Right lobe of liver (tissue), 4 donors: ENCODE measurements around the gene LCN2.

Experiments
- CTCF ChIP-seq, 4 donors: fragments of 200-600 bp in 3 of 4; fragments of 450-650 bp in 1 of 4; IDR thresholded peaks; one replicate each; pipeline versions ENCODE4 v1.5.1 to v1.8.0; 2016 to 2022; ENCODE audit warnings: antibody characterized with exemption in 4 of 4, mild to moderate bottlenecking in 2 of 4
- POLR2A ChIP-seq: fragments of 450-650 bp; IDR thresholded peaks from one replicate; pipeline ENCODE4 v1.6.1; 2017; ENCODE audit warnings: antibody characterized with exemption, mild to moderate bottlenecking
- donor health status: DM: no; HTN: no; CAD: no.
- donor health status: DM: no; HTN: no; CAD: no.
- donor health status: DM: no; HTN: yes; CAD: no.

DNA sequence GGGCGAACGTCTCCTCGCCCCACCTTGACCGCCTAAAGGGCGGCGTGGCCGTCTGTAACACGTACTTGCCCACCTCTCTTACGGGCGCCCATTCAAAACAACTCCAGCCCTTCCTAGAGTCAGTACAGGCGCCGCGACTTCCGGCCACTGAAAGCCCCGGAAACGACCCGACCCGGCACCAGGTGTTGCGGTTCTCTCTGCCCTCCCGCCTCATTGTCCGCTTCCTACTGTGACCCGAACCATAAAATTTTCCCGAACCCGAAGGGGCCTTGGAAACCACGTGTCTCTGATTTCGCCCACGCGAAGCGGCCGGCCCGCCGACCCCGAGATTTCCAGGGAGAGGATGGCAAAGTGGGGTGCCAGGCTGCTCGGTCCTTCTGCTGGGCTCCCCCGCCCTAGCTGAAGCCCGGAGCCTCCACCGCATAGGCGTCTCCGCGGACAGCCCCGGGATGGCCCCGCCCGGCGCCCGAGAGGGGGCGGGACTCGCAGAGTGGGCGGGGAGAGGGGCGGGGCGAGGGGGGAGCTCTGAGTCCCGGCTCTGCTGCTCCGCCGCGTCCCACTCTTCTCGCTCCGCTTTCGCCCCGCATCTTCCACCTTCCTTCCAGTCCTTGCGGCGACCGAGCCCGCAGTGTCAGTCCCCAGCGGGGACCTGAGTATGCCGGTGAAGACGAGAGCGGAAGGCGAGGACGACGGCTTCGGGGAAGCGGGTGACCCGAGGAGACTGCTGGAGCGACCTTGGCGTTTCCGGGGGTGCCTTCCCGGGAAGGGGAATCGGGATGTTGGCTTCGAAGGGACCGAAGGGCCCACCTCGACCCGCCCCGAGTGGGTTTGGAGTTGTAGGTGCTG, 21.0 kb upstream of the LCN2 start:
- no peak for TF ChIP-seq CTCF (IDR thresholded peaks at IDR 0.05)
- TF ChIP-seq POLR2A: peak; percentile 14
